GM04503 (cell line): ENCODE results near the gene HOXA7.

ENCODE experiments used
- DNase-seq: peaks from one replicate; pipeline ENCODE4 v3.0.0-alpha.2; 2012; ENCODE audit warnings: low read depth

The HOXA7 gene

DNA sequence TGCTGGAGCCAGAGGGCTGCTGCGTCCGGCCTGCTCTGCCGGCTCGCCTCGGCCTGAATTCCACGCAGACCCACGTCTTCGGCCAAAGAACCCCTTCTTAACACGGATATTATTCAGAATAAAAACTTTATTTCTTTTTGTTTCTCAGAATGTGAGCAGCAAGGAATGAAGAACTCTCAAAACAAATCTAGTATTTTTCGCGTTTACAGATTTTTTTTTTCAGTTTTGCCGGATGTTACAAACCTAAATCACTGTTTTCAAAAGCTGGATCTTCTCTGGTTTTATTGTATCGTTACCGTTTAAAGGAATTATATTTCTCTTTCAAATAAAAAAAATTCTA is 49.6 kb downstream of the HOXA7 start:
- DNase-seq: no peak

DNA sequence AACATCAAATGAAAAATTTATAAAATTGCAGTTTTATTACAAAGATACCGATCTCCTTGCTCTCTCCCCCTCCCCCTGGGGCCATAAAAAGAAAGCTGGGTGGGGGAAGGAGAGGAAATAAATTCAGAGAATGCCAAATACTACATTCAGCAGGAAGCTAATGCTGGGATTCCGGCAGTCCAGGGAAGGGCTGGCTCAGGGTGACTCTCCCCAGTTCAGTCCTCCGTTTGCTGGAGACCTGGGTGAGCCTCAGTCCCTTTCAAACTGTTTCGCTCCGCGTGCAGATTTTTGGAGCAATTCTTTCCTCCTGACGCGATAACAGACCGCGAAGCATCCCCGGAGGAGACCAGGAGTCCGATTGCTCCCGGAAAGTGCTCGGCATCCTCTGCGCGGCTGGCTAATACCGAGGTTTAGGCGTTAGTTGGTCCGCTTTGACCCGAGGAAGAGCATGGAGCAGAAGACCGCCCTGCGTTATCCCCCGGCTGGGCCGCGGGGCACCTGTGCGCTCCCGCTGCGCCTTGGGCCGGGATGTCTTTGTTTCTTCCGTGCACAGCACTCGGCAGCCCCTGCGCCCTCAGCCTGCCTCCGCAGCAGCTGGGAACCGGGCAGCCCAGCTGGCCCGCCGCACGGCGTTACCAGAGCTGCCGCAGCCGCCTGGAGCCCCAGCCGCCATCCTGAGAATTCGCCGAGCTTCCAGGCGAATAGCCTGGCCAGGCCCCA is 50.1 kb downstream of the HOXA7 start:
- no peak for DNase-seq

DNA sequence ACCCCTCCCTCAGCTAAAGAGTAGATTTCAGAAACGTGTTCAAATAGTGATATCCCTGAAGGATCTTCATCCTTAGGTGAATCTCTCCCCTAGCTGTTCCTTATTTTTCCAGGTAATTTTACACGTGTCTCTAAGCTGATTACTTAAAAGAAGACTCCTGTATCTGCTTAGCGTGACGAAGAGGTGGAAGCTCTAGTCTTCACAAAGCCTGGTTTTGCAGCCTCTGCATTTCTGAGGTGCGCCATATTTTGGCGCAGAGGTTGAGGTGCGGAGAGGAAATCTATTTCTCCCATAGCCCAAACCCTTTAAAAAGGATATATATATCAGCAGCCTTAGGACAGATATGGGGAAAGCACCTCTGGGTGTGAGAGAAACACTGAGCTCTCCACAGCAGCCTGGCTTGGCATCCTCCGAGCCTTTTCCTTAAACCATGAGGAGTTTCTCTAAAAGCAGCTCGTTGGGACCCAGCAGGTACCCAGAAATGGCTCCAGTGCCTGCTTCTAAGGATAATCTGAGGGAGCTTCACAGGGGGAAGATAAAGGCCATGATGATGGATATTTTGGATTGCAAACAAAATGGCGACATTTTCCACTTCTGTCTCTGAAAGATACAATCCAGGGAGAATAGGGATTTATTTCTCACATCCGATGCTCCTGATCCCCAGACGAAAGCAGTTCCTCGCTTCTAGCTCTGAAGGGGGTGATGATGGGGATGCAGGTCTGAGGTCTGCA is 51.0 kb downstream of the HOXA7 start:
- no peak for DNase-seq

DNA sequence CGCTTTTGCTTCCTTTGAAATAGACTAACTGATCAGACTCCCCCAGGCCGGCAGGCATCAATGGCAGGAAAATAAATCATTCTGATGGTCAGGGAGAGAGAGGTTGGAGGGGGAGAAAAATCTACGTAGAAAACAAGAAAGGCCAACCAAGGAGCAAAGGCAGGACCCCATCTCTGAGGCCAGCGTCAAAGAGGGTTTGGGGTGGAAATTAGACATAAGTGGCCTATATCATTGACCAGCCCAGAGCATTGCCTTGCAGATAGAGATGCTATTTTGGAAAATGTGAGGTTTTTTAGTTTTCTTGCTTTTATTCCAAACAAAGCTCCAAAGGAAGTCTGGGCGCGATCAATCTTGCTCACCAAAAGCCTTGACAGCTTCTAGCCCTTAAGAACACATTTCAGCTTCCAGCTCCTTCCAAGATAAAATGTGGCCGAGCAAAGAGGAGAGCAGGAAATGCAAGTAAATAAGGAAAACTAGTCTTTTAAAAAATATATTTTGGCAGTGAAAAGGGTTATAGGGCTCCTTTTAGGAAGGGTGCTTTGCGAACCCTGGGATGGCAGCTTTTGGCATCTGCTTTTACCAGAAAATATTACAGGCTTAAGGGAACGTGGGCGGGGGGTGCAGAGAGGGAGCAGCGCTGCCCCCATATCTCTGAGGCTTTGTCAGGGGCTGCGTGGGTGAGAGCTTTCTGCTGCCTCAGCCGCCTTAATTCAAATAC is 52.0 kb downstream of the HOXA7 start:
- no peak for DNase-seq
